Measurements from ENCODE around the gene PCDHA6.
"Not testable (repeated sequence)": the region's sequence is repeated elsewhere in the genome, so short reads cannot be mapped to it uniquely, and the experiment has no call there.

PCDHA6 gene

DNA sequence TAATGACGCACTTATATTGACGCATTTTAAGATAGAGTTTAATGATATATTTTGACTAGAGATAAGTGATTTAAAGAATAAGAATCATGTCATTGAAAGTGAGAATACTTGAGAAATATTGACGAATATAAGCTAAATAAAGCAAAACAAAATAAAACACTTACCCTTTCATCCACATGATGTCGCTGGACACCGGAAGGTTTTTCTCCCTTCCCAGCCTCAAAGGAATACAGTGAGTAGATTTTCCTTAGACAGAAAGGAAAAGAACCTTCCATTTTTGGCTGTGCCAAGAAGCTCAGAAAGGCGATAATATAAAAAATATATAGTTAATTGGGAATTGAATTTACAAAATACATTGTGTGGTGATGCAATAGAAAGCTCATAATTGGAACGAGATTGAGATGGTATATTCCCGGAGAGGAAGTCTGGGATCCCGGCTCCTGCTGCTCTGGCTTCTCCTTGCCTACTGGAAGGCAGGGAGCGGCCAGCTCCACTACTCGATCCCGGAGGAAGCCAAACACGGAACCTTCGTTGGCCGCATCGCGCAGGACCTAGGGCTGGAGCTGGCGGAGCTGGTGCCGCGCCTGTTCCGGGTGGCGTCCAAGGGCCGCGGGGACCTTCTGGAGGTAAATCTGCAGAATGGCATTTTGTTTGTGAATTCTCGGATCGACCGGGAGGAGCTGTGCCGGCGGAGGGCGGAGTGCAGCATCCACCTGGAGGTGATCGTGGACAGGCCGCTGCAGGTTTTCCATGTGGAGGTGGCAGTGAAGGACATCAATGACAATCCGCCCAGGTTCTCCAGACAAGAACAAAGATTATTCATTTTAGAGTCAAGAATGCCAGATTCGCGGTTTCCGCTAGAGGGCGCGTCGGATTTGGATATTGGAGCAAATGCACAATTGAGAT, 6.1 kb upstream of the PCDHA6 start, which contains the start of gene PCDHA5:
PCDHA5 (plus strand) TSS at position 239 of the 906 bp plus-strand sequence.
- peak; percentile 42 for DNase-seq

DNA sequence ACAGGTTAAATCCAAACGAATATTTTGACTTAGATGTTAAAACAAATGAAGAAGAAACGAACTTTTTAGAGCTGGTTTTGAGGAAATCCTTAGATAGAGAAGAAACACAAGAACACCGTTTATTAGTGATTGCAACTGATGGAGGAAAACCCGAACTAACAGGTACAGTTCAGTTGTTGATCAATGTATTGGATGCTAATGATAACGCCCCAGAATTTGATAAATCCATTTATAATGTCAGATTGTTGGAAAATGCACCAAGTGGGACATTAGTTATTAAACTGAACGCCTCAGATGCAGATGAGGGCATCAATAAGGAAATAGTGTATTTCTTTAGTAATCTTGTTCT, 5.5 kb upstream of the PCDHA6 start:
- no peak for DNase-seq

DNA sequence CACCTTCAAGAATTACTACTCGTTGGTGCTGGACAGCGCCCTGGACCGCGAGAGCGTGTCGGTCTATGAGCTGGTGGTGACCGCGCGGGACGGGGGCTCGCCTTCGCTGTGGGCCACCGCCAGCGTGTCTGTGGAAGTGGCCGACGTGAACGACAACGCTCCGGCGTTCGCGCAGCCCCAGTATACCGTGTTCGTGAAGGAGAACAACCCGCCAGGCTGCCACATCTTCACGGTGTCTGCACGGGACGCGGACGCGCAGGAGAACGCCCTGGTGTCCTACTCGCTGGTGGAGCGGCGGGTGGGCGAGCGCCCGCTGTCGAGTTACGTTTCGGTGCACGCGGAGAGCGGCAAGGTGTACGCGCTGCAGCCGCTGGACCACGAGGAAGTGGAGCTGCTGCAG, 4.8 kb upstream of the PCDHA6 start:
- DNase-seq = not testable (repeated sequence)

- DNase-seq = no peak
Measured at GRCh38 chr5:140823475-140823874, 4.3 kb upstream of the PCDHA6 start.

DNA sequence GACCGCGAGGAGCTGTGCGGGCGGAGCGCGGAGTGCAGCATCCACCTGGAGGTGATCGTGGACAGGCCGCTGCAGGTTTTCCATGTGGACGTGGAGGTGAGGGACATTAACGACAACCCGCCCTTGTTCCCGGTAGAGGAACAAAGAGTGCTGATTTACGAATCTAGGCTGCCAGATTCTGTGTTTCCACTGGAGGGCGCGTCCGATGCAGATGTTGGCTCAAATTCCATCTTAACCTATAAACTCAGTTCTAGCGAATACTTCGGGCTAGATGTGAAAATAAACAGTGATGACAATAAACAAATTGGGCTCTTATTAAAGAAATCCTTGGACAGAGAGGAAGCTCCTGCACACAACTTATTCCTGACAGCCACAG, 590 bp downstream of the PCDHA6 start:
- no peak for DNase-seq

- not testable (repeated sequence) for DNase-seq
Measured at GRCh38 chr5:140829511-140830501, 2.0 kb downstream of the PCDHA6 start.

- peak; percentile 6 for DNase-seq
Measured at GRCh38 chr5:140833993-140834392, 6.2 kb downstream of the PCDHA6 start, which contains the start of gene PCDHA7. PCDHA7 (plus strand) TSS chr5:140834269; CDS start chr5:140834384, 115 bp downstream.

GRCh38 chr5:140834439-140835008, 6.8 kb downstream of the PCDHA6 start:
- DNase-seq = not testable (repeated sequence)

GRCh38 chr5:140835622-140836510, 8.1 kb downstream of the PCDHA6 start:
- no peak for DNase-seq

- DNase-seq = peak; percentile 19
Measured at GRCh38 chr5:140840978-140841962, 13.5 kb downstream of the PCDHA6 start, which contains the start of gene PCDHA8. PCDHA8 (plus strand) TSS chr5:140841187; CDS start chr5:140841322, 135 bp downstream.

DNA sequence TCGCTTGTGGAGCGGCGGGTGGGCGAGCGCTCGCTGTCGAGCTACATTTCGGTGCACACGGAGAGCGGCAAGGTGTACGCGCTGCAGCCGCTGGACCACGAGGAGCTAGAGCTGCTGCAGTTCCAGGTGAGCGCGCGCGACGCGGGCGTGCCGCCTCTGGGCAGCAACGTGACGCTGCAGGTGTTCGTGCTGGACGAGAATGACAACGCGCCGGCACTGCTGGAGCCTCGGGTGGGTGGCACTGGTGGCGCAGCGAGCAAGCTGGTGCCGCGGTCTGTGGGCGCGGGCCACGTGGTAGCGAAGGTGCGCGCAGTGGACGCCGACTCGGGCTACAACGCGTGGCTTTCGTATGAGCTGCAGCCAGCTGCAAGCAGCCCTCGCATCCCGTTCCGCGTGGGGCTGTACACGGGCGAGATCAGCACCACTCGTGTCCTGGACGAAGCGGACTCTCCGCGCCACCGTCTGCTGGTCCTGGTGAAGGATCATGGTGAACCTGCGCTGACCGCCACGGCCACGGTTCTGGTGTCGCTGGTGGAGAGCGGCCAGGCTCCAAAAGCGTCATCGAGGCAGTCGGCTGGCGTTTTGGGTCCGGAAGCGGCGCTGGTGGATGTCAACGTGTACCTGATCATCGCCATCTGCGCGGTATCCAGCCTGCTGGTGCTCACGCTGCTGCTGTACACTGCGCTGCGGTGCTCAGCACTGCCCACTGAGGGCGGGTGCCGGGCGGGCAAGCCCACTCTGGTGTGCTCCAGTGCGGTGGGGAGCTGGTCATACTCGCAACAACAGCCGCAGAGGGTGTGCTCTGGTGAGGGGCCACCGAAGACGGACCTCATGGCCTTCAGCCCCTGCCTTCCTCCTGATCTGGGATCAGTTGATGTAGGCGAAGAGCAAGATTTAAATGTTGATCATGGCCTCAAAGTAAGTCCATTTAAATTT, 15.3 kb downstream of the PCDHA6 start:
- DNase-seq = no peak

GRCh38 chr5:140848139-140849102, 20.7 kb downstream of the PCDHA6 start, which contains the start of gene PCDHA9:
PCDHA9 (plus strand) TSS chr5:140848382; CDS start chr5:140848496, 114 bp downstream.
- DNase-seq = not testable (repeated sequence)

GRCh38 chr5:140849831-140850634, 22.3 kb downstream of the PCDHA6 start:
- DNase-seq = not testable (repeated sequence)

GRCh38 chr5:140855772-140856674, 28.3 kb downstream of the PCDHA6 start, which contains the start of gene PCDHA10:
PCDHA10 (plus strand) TSS chr5:140855897; CDS start chr5:140856049, 152 bp downstream.
- no peak for DNase-seq

DNA sequence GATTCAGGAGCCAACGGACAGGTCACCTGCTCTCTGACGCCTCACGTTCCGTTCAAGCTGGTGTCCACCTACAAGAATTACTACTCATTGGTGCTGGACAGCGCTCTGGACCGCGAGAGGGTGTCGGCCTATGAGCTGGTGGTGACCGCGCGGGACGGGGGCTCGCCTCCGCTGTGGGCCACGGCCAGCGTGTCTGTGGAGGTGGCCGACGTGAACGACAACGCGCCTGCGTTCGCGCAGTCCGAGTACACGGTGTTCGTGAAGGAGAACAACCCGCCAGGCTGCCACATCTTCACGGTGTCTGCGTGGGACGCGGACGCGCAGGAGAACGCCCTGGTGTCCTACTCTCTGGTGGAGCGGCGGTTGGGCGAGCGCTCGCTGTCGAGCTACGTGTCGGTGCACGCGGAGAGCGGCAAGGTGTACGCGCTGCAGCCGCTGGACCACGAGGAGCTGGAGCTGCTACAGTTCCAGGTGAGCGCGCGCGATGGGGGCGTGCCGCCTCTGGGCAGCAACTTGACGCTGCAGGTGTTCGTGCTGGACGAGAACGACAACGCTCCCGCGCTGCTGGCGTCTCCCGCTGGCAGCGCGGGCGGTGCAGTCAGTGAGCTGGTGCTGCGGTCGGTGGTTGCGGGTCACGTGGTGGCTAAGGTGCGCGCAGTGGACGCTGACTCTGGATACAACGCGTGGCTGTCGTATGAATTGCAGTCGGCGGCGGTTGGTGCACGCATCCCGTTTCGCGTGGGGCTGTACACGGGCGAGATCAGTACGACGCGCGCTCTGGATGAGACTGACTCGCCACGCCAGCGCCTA, 29.6 kb downstream of the PCDHA6 start:
- DNase-seq = no peak

Measured in hematopoietic multipotent progenitor cell treated with erythropoietin and hydrocortisone succinate and interleukin-3 and kit ligand, for 6 days (in vitro differentiated cells).